Activated CD4-positive, alpha-beta T cell treated with anti-CD3 and anti-CD28 coated beads, Interleukin-2, amount 10 ng/mL, durations not matched to agents 7 days and 5 days (primary cell): Measurements from ENCODE around the gene C16orf89. TPM values are rescaled to one million over a fixed set of nuclear protein-coding genes. Genes with fewer than 3 reads are reported as not detected.
A peak's percentile ranks its signal among the peaks of the same experiment; 100 is the strongest.
"Not testable (repeated sequence)": the region's sequence is repeated elsewhere in the genome, so short reads cannot be mapped to it uniquely, and the experiment has no call there.

Experiments
- CTCF ChIA-PET: fragments of 350-600 bp; sonication (Branson Sonifier 250); formaldehyde crosslinking; loops from one replicate; lab custom pipeline; 2021; ENCODE audit warnings: antibody characterized with exemption; lab: Charles Lee
- POLR2A ChIA-PET: fragments of 350-600 bp; sonication (Branson Sonifier 250); formaldehyde crosslinking; loops from one replicate; lab custom pipeline; 2021; ENCODE audit warnings: antibody characterized with exemption; lab: Charles Lee
- DNase-seq: peaks from one replicate; pipeline ENCODE4 v3.0.0-alpha.2; 2020
- H3K27ac Mint-ChIP-seq: one replicate; pipeline ENCODE4 v1.8.0; 2021; ENCODE audit warnings: mild to moderate bottlenecking, moderate library complexity, mixed read lengths
- H3K27me3 Mint-ChIP-seq: one replicate; pipeline ENCODE4 v1.8.0; 2021; ENCODE audit warnings: mixed read lengths
- H3K36me3 Mint-ChIP-seq: one replicate; pipeline ENCODE4 v1.8.0; 2021; ENCODE audit warnings: low read depth, mixed read lengths
- H3K4me1 Mint-ChIP-seq: one replicate; pipeline ENCODE4 v1.8.0; 2021; ENCODE audit warnings: mixed read lengths
- H3K4me3 Mint-ChIP-seq: one replicate; pipeline ENCODE4 v1.8.0; 2021; ENCODE audit warnings: mild to moderate bottlenecking, moderate library complexity, mixed read lengths
- H3K9me3 Mint-ChIP-seq: one replicate; pipeline ENCODE4 v1.8.0; 2021; ENCODE audit warnings: mixed read lengths
- total RNA-seq, 2 experiments: library from RNA; stranded (reverse); gene quantifications; one replicate each; pipeline ENCODE4 v1.2.3, GENCODE V29; 2021

The C16orf89 gene
- total RNA-seq, 2 experiments from 2014 or later, result not detected

- Mint-ChIP-seq H3K9me3 (no peaks in the 10 kb centered on the region), H3K4me3 (no peak overlapping the region), H3K36me3 (peaks cover 11% of the 10 kb centered on the region), H3K27ac (no peak overlapping the region), H3K4me1 (peaks cover 14% of the 10 kb centered on the region), H3K27me3 (no peaks in the 10 kb centered on the region)
- POLR2A ChIA-PET, result no interaction called here
- CTCF ChIA-PET, result no interaction called here
- no peak for DNase-seq
These were observed 11.5 kb upstream of the C16orf89 start for GRCh38 chr16:5077304-5077703.

GRCh38 chr16:5075637-5076036, 9.9 kb upstream of the C16orf89 start:
- no peak overlapping the region for H3K27ac Mint-ChIP-seq
- DNase-seq, result no peak
- no peak overlapping the region for H3K4me3 Mint-ChIP-seq
- ChIA-PET POLR2A (no interaction called here), CTCF (interaction anchor here (1.0 kb wide), 1 partner anchor 10 kb away, joined by 5 read pairs; the partner anchor contains the start of gene C16orf89)
- no peaks in the 10 kb centered on the region for H3K27me3 Mint-ChIP-seq
- peaks cover 28% of the 10 kb centered on the region for H3K4me1 Mint-ChIP-seq
- no peaks in the 10 kb centered on the region for H3K9me3 Mint-ChIP-seq
- peaks cover 11% of the 10 kb centered on the region for H3K36me3 Mint-ChIP-seq

DNA sequence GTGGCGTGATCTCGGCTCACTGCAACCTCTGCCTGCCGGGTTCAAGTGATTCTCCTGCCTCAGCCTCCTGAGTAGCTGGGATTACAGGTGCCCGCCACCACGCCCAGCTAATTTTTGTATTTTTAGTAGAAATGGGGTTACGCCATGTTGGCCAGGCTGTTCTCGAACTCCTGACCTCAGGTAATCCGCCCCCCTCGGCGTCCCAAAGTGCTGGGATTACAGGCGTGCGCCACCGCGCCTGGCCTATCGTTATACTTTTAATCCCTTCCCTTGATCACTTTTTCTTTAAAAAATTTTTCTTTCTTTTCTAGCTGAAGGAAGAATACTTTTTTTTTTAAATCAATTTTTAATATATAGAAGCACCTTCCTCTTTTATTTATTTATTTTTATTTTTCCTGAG, 8.0 kb upstream of the C16orf89 start:
- H3K9me3 Mint-ChIP-seq, H3K27ac Mint-ChIP-seq, H3K27me3 Mint-ChIP-seq, POLR2A ChIA-PET, H3K36me3 Mint-ChIP-seq, CTCF ChIA-PET, H3K4me3 Mint-ChIP-seq, DNase-seq: not testable (repeated sequence)
- H3K4me1 Mint-ChIP-seq, result peaks cover 31% of the 10 kb centered on the region

DNA sequence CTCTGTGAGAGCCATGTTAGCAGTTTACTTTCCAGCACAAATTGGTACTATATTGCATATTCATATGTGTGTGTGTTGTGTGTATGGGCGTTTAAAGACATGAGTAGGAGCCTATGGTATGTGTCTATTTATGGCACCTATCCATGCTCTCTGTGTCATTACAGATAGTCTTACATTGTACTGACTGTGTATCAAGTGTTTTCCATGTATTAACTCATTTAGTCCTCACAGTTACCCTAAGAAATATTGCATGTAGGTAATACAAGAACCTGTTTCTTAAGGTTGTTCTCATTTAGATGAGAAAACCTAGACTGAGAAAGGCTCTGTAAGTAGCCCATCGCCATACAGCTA, 7.5 kb upstream of the C16orf89 start:
- peaks cover 8% of the 10 kb centered on the region for H3K36me3 Mint-ChIP-seq
- POLR2A ChIA-PET, result no interaction called here
- DNase-seq, result no peak
- no peaks in the 10 kb centered on the region for H3K27me3 Mint-ChIP-seq
- H3K4me3 Mint-ChIP-seq, result peak overlapping the region; percentile 91
- CTCF ChIA-PET, result no interaction called here
- no peaks in the 10 kb centered on the region for H3K9me3 Mint-ChIP-seq
- peak overlapping the region; percentile 99 for H3K27ac Mint-ChIP-seq
- peaks cover 31% of the 10 kb centered on the region for H3K4me1 Mint-ChIP-seq

DNA sequence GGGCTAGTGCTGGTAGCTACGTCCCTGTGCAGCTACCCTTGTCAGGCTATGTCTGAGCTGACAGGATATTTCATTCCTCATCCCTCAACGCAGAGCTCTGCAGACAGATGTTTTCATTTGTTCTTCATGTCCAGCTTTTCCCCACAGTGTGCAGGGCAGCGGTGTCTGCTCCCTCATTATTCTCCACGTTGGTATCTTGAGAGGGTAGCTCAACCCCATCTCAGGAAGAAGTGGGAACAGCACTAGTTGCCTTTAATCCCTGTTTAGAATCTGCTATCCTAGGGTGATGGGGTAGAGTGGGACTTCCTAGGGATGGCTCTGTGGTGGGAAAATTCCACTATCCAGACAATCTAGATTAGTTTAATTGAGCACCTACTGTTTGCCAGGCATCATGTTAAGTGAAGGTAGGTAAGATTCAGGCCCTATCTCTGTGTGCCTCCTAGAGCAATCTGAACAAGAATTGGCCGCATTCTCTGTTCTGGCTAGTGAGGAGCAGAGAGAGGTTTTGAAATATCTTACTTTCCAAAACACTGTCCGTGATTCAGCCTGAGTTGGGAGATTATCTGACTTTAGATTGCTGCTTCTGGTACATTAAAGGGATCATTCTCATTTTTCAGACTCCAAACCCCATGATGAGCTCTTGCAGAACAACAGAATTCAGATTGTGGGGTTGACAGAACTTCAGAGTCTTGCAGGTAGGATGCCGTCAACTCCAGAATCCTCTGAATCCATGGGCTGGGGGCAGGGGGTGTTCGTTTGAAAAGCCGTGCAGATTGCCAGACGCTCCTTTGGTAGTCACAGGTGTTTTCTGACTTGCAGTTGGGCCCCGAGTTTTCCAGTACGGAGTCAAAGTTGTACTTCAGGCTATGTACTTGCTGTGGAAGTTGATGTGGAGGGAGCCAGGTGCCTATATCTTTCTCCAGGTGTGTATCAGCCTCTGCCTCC, 6.8 kb upstream of the C16orf89 start:
- no peak for DNase-seq
- Mint-ChIP-seq H3K27ac (peak overlapping the region; percentile 99), H3K36me3 (peaks cover 6% of the 10 kb centered on the region), H3K27me3 (no peaks in the 10 kb centered on the region), H3K4me3 (peak overlapping the region; percentile 91), H3K9me3 (no peaks in the 10 kb centered on the region), H3K4me1 (peaks cover 31% of the 10 kb centered on the region)
- ChIA-PET POLR2A (no interaction called here), CTCF (no interaction called here)

DNA sequence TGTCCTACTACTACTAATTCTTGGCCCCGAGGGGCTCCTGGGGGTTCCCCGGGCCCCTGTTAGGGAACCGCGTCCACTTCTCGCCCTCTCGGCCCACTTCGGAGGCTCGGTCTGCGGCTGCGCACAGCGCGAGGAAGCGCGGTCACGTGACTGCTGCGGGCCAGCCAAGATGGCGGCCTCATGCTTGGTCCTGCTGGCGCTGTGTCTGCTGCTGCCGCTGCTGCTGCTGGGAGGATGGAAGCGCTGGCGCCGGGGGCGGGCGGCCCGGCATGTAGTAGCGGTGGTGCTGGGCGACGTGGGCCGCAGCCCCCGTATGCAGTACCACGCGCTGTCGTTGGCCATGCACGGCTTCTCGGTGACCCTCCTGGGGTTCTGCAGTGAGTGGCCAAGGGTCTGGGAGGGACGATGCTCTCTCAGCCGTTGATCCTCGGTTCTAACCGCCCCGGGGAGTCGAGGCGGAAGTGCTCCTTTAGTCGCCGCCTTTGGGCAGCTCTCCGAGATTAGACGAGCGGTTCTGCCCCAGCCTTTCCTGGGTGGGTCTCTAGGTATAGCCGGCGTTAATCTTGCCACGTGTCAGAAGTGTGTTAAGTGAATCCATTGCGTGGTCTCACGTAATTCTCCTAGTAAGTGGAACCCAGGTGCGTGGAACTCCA, 6.1 kb upstream of the C16orf89 start, which contains the start of gene ALG1:
Gene ALG1 (plus strand): TSS at position 163 of the 653 bp plus-strand sequence. CDS start 7 bp downstream, at position 170.
- POLR2A ChIA-PET, result no interaction called here
- Mint-ChIP-seq H3K9me3 (no peaks in the 10 kb centered on the region), H3K36me3 (peaks cover 6% of the 10 kb centered on the region), H3K27me3 (no peaks in the 10 kb centered on the region), H3K4me1 (peaks cover 31% of the 10 kb centered on the region), H3K4me3 (peak within 1 kb of the TSS; percentile 91), H3K27ac (peak within 1 kb of the TSS; percentile 99)
- CTCF ChIA-PET, result no interaction called here
- peak; percentile 90 for DNase-seq

- Mint-ChIP-seq H3K36me3 (peaks cover 6% of the 10 kb centered on the region), H3K4me3 (peak overlapping the region; percentile 91), H3K27me3 (no peaks in the 10 kb centered on the region), H3K27ac (peak overlapping the region; percentile 99), H3K4me1 (peaks cover 31% of the 10 kb centered on the region), H3K9me3 (no peaks in the 10 kb centered on the region)
- ChIA-PET POLR2A (no interaction called here), CTCF (no interaction called here)
- no peak for DNase-seq
These were observed 5.6 kb upstream of the C16orf89 start for GRCh38 chr16:5071341-5071680.

DNA sequence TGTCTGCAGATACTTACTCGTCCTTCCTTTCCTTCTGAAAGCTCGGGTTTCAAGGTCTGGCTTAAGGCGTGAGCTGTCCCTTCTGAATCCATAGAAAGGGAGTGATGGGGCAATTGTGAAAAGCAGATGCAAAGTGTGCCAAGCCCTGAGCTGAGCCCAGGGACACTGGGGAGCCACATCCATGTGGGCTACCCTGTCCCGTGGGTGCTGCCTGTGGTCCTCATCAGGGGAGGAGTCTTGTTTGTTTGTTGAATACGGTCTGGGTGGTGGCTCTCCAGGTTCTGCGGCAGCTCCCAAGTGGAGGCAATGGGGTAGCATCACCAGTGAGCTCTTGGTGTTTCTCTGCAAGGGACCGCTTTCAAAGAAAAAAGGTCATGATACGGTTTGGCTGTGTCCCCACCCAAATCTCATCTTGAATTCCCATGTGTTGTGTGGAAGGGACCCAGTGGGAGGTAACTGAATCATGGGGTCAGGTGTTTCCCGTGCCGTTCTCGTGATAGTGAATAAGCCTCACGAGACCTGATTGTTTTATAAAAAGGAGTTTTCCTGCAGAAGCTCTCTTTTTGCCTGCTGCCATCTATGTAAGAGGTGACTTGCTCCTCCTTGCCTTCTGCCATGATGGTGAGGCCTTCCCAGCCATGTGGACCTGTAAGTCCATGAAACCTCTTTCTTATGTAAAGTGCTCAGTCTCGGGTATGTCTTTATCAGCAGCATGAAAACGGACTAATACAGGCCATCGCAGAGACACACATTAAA, 4.9 kb upstream of the C16orf89 start:
- peak overlapping the region; percentile 91 for H3K4me3 Mint-ChIP-seq
- H3K4me1 Mint-ChIP-seq, result peaks cover 31% of the 10 kb centered on the region
- no peak for DNase-seq
- H3K27ac Mint-ChIP-seq, result peak overlapping the region; percentile 99
- ChIA-PET POLR2A (no interaction called here), CTCF (interaction anchor here (0.8 to 1.0 kb wide), 2 partner anchors 22 to 83 kb away, joined by 3 to 4 read pairs; no protein-coding TSS in a partner anchor)
- H3K36me3 Mint-ChIP-seq, result peaks cover 6% of the 10 kb centered on the region
- H3K9me3 Mint-ChIP-seq, result no peaks in the 10 kb centered on the region
- H3K27me3 Mint-ChIP-seq, result no peaks in the 10 kb centered on the region

DNA sequence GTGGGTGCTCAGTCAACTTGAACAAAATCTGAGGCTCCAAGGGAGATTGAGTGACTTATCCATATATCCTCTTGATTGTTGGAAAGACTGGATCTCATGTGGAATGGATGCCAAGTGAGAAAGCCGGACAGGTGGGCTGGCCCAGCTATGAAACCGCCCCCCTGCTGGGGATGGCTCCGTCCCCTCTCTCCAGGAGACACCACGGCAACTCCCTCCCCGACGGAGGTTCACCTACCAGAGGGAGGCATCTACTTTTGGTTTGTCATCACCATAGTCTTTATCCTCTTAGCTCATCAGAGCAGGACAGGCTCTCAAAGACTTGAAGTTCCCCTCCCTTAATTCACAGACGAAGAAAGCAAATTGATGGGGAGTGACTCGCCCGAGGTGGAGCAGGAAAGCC, 4.1 kb upstream of the C16orf89 start:
- ChIA-PET POLR2A (interaction anchor here (0.5 kb wide), 1 partner anchor 285 kb away, joined by 5 read pairs; no protein-coding TSS in a partner anchor), CTCF (interaction anchor here (1.0 kb wide), 1 partner anchor 23 kb away, joined by 4 read pairs; no protein-coding TSS in a partner anchor)
- peaks cover 31% of the 10 kb centered on the region for H3K4me1 Mint-ChIP-seq
- H3K36me3 Mint-ChIP-seq, result peaks cover 2% of the 10 kb centered on the region
- H3K4me3 Mint-ChIP-seq, result no peak overlapping the region
- no peaks in the 10 kb centered on the region for H3K27me3 Mint-ChIP-seq
- H3K27ac Mint-ChIP-seq, result no peak overlapping the region
- H3K9me3 Mint-ChIP-seq, result no peaks in the 10 kb centered on the region
- DNase-seq, result no peak

GRCh38 chr16:5069048-5069447, 3.3 kb upstream of the C16orf89 start:
- H3K27me3 Mint-ChIP-seq, result no peaks in the 10 kb centered on the region
- no peaks in the 10 kb centered on the region for H3K9me3 Mint-ChIP-seq
- H3K4me3 Mint-ChIP-seq, result no peak overlapping the region
- ChIA-PET CTCF (no interaction called here), POLR2A (no interaction called here)
- H3K27ac Mint-ChIP-seq, result no peak overlapping the region
- H3K36me3 Mint-ChIP-seq, result no peaks in the 10 kb centered on the region
- no peak for DNase-seq
- H3K4me1 Mint-ChIP-seq, result peaks cover 29% of the 10 kb centered on the region

- no peak for DNase-seq
- H3K27me3 Mint-ChIP-seq, result no peaks in the 10 kb centered on the region
- no peak overlapping the region for H3K27ac Mint-ChIP-seq
- peaks cover 13% of the 10 kb centered on the region for H3K4me1 Mint-ChIP-seq
- ChIA-PET CTCF (interaction anchor here (1.8 kb wide), 1 partner anchor 10 kb away, joined by 5 read pairs; no protein-coding TSS in a partner anchor), POLR2A (no interaction called here)
- no peaks in the 10 kb centered on the region for H3K9me3 Mint-ChIP-seq
- no peaks in the 10 kb centered on the region for H3K36me3 Mint-ChIP-seq
- no peak overlapping the region for H3K4me3 Mint-ChIP-seq
These were observed 755 bp upstream of the C16orf89 start for GRCh38 chr16:5066511-5066910.

- no peak for DNase-seq
- Mint-ChIP-seq H3K27me3 (no peaks in the 10 kb centered on the region), H3K4me1 (peaks cover 2% of the 10 kb centered on the region), H3K27ac (no peak overlapping the region), H3K9me3 (no peaks in the 10 kb centered on the region), H3K36me3 (no peaks in the 10 kb centered on the region), H3K4me3 (no peak overlapping the region)
- ChIA-PET CTCF (interaction anchor here (0.6 to 1.8 kb wide), 2 partner anchors 11 to 143 kb away, joined by 5 read pairs; no protein-coding TSS in a partner anchor), POLR2A (no interaction called here)
These were observed 430 bp downstream of the C16orf89 start for GRCh38 chr16:5065326-5065725.
